Cardiac fibroblast (primary cell): Measurements from ENCODE around the gene QDPR.

Source experiments
- DNase-seq, 2 donors: peaks; one replicate each; pipeline versions ENCODE4 v3.0.0 to v3.0.0-alpha.2; 2010; ENCODE audit warnings: low read depth in 2 of 2
- H3K4me3 ChIP-seq, 2 donors: replicated peaks in 1 of 2; 1 replicate in 1 of 2; 2 replicates in 1 of 2; pipeline ENCODE4 v1.5.1; 2011; ENCODE audit warnings: low read depth in 2 of 2, low read length in 2 of 2, mild to moderate bottlenecking in 2 of 2, moderate library complexity in 1 of 2
- CTCF ChIP-seq: IDR thresholded peaks from one replicate; pipeline ENCODE4 v1.5.1; 2011; ENCODE audit warnings: low read depth, mild to moderate bottlenecking, low read length, inconsistent platforms

Gene QDPR

GRCh38 chr4:17437396-17437795, 74.5 kb downstream of the QDPR start:
- TF ChIP-seq CTCF = no peak
- no peak for DNase-seq
- no peak overlapping the region for H3K4me3 ChIP-seq

GRCh38 chr4:17436750-17437090, 75.2 kb downstream of the QDPR start:
- TF ChIP-seq CTCF = no peak
- DNase-seq = no peak
- H3K4me3 ChIP-seq = no peak overlapping the region
